Naive thymus-derived CD8-positive, alpha-beta T cell (primary cell): ENCODE results near the gene ABCG5. TPM values are rescaled to one million over a fixed set of nuclear protein-coding genes. Genes with fewer than 3 reads are reported as not detected.

ENCODE experiments used
- ATAC-seq, 2 donors: fragments of 150-1000 bp; cut with Tn5 transposase in 1 of 2; sonication (Bioruptor Pico), chemical (Tn5 transposase) in 1 of 2; 1 replicate in 1 of 2; 2 replicates in 1 of 2; pipeline ENCODE4 v1.10.0; 2021; ENCODE audit warnings: mild to moderate bottlenecking in 2 of 2, moderate library complexity in 2 of 2
- POLR2A ChIA-PET: fragments of 350-600 bp; sonication (Branson Sonifier 250); formaldehyde crosslinking; loops from one replicate; lab custom pipeline; 2021; ENCODE audit warnings: antibody characterized with exemption; lab: Charles Lee
- DNase-seq, 10 donors: peaks; one replicate each; pipeline versions ENCODE4 v3.0.0 to v3.0.0-alpha.2; 2020 to 2022
- H3K27ac Mint-ChIP-seq, 10 donors: one replicate each; pipeline ENCODE4 v1.8.0; 2020 to 2022; ENCODE audit warnings: mild to moderate bottlenecking in 10 of 10, mixed read lengths in 10 of 10, moderate library complexity in 4 of 10, inconsistent platforms in 1 of 10
- H3K27me3 Mint-ChIP-seq, 5 donors: one replicate each; pipeline ENCODE4 v1.8.0; 2021 to 2022; ENCODE audit warnings: mixed read lengths in 5 of 5
- H3K36me3 Mint-ChIP-seq, 3 donors: one replicate each; pipeline ENCODE4 v1.8.0; 2020 to 2022; ENCODE audit warnings: mixed read lengths in 3 of 3, mild to moderate bottlenecking in 2 of 3, inconsistent platforms in 1 of 3
- H3K4me1 Mint-ChIP-seq, 4 donors: one replicate each; pipeline ENCODE4 v1.8.0; 2021 to 2022; ENCODE audit warnings: mixed read lengths in 4 of 4
- H3K4me3 Mint-ChIP-seq, 10 donors: one replicate each; pipeline ENCODE4 v1.8.0; 2020 to 2022; ENCODE audit warnings: mild to moderate bottlenecking in 10 of 10, mixed read lengths in 10 of 10, moderate library complexity in 6 of 10, inconsistent platforms in 1 of 10
- H3K9me3 Mint-ChIP-seq, 9 donors: one replicate each; pipeline ENCODE4 v1.8.0; 2020 to 2022; ENCODE audit warnings: mixed read lengths in 9 of 9, mild to moderate bottlenecking in 3 of 9, inconsistent platforms in 1 of 9, moderate library complexity in 1 of 9
- polyA plus RNA-seq, 3 donors: library from polyadenylated mRNA; unstranded; fragments of 300-500 nt; fragmentation: Illumina TruSeq; gene quantifications; one replicate each; pipeline ENCODE4 v1.2.3, GENCODE V29; 2021
- total RNA-seq, 8 experiments: library from RNA in 2 of 8; stranded (reverse) in 2 of 8; gene quantifications; one replicate each; pipeline ENCODE4 v1.2.3 and lab custom pipeline; 2021 to 2026

ABCG5 gene
- total and polyA plus RNA-seq, 5 experiments from 2014 or later: not detected

GRCh38 chr2:43854671-43855070 is 16.0 kb upstream of the ABCG5 start:
- H3K9me3 Mint-ChIP-seq: no peaks in the 10 kb centered on the region
- no peak for DNase-seq
- H3K36me3 Mint-ChIP-seq: no peaks in the 10 kb centered on the region
- H3K27me3 Mint-ChIP-seq: peaks cover 18 to 69% (median 55%) of the 10 kb centered on the region in 5 donors
- POLR2A ChIA-PET: no interaction called here
- no peak overlapping the region for H3K4me3 Mint-ChIP-seq
- H3K4me1 Mint-ChIP-seq: no peaks in the 10 kb centered on the region
- ATAC-seq: no peak
- no peak overlapping the region for H3K27ac Mint-ChIP-seq

- Mint-ChIP-seq H3K4me1 (no peaks in the 10 kb centered on the region), H3K27me3 (peaks cover 18 to 56% (median 50%) of the 10 kb centered on the region in 5 donors), H3K9me3 (peaks cover 0 to 2% (median 0%) of the 10 kb centered on the region in 9 donors), H3K36me3 (no peaks in the 10 kb centered on the region), H3K27ac (no peak overlapping the region), H3K4me3 (no peak overlapping the region)
- no peak for ATAC-seq
- POLR2A ChIA-PET: no interaction called here
- DNase-seq: no peak
These were observed 14.8 kb upstream of the ABCG5 start for GRCh38 chr2:43853141-43854081.

GRCh38 chr2:43852196-43852730 is 13.6 kb upstream of the ABCG5 start:
- POLR2A ChIA-PET: no interaction called here
- no peak overlapping the region for H3K4me3 Mint-ChIP-seq
- H3K27ac Mint-ChIP-seq: no peak overlapping the region
- DNase-seq (no peak), ATAC-seq (no peak)
- H3K4me1 Mint-ChIP-seq: no peaks in the 10 kb centered on the region
- H3K9me3 Mint-ChIP-seq: peaks cover 0 to 2% (median 0%) of the 10 kb centered on the region in 9 donors
- no peaks in the 10 kb centered on the region for H3K36me3 Mint-ChIP-seq
- peaks cover 18 to 48% (median 45%) of the 10 kb centered on the region in 5 donors for H3K27me3 Mint-ChIP-seq

GRCh38 chr2:43851011-43851980 is 12.7 kb upstream of the ABCG5 start:
- H3K36me3 Mint-ChIP-seq: no peaks in the 10 kb centered on the region
- H3K27ac Mint-ChIP-seq: no peak overlapping the region
- DNase-seq: no peak
- H3K4me1 Mint-ChIP-seq: no peaks in the 10 kb centered on the region
- H3K4me3 Mint-ChIP-seq: no peak overlapping the region
- H3K27me3 Mint-ChIP-seq: peaks cover 11 to 45% (median 35%) of the 10 kb centered on the region in 5 donors
- POLR2A ChIA-PET: no interaction called here
- peaks cover 0 to 2% (median 0%) of the 10 kb centered on the region in 9 donors for H3K9me3 Mint-ChIP-seq
- no peak for ATAC-seq

- ATAC-seq (no peak), DNase-seq (no peak)
- Mint-ChIP-seq H3K27me3 (peaks cover 4 to 33% (median 8%) of the 10 kb centered on the region in 5 donors), H3K4me1 (no peaks in the 10 kb centered on the region), H3K9me3 (peaks cover 0 to 2% (median 0%) of the 10 kb centered on the region in 9 donors), H3K4me3 (no peak overlapping the region), H3K36me3 (no peaks in the 10 kb centered on the region), H3K27ac (no peak overlapping the region)
- POLR2A ChIA-PET: no interaction called here
These were observed 9.6 kb upstream of the ABCG5 start for GRCh38 chr2:43848214-43848613.

- H3K4me3 Mint-ChIP-seq: no peak overlapping the region
- H3K27ac Mint-ChIP-seq: peak overlapping the region in 1 of 10 donors; percentile 11
- POLR2A ChIA-PET: no interaction called here
- ATAC-seq (no peak), DNase-seq (no peak)
- peaks cover 0 to 2% (median 0%) of the 10 kb centered on the region in 9 donors for H3K9me3 Mint-ChIP-seq
- no peaks in the 10 kb centered on the region for H3K4me1 Mint-ChIP-seq
- peaks cover 0 to 17% (median 5%) of the 10 kb centered on the region in 5 donors for H3K27me3 Mint-ChIP-seq
- no peaks in the 10 kb centered on the region for H3K36me3 Mint-ChIP-seq
These were observed 7.6 kb upstream of the ABCG5 start for GRCh38 chr2:43846140-43846793.

- no peaks in the 10 kb centered on the region for H3K36me3 Mint-ChIP-seq
- POLR2A ChIA-PET: no interaction called here
- no peak for ATAC-seq
These were observed 6.5 kb upstream of the ABCG5 start for GRCh38 chr2:43845181-43845580.

GRCh38 chr2:43842866-43843226 is 4.2 kb upstream of the ABCG5 start:
- POLR2A ChIA-PET: no interaction called here
- Mint-ChIP-seq H3K9me3 (no peaks in the 10 kb centered on the region), H3K4me3 (no peak overlapping the region), H3K27ac (no peak overlapping the region), H3K4me1 (no peaks in the 10 kb centered on the region), H3K36me3 (no peaks in the 10 kb centered on the region), H3K27me3 (peaks cover 0 to 15% (median 1%) of the 10 kb centered on the region in 5 donors)
- ATAC-seq: no peak
- DNase-seq: no peak

More at GRCh38 chr2:43845181-43845580, 6.5 kb upstream of the ABCG5 start:
- no peak for DNase-seq
- Mint-ChIP-seq H3K27me3 (peaks cover 0 to 17% (median 1%) of the 10 kb centered on the region in 5 donors), H3K9me3 (peaks cover 0 to 2% (median 0%) of the 10 kb centered on the region in 9 donors), H3K4me3 (no peak overlapping the region), H3K4me1 (no peaks in the 10 kb centered on the region), H3K27ac (no peak overlapping the region)

- Mint-ChIP-seq H3K4me3 (no peak overlapping the region), H3K9me3 (no peaks in the 10 kb centered on the region), H3K27ac (no peak overlapping the region), H3K4me1 (no peaks in the 10 kb centered on the region), H3K27me3 (peaks cover 0 to 12% (median 0%) of the 10 kb centered on the region in 5 donors), H3K36me3 (no peaks in the 10 kb centered on the region)
- POLR2A ChIA-PET: no interaction called here
- DNase-seq (no peak), ATAC-seq (no peak)
These were observed 3.6 kb upstream of the ABCG5 start for GRCh38 chr2:43841949-43842865.

- ATAC-seq: no peak
- Mint-ChIP-seq H3K9me3 (no peaks in the 10 kb centered on the region), H3K36me3 (no peaks in the 10 kb centered on the region), H3K4me3 (no peak overlapping the region), H3K27me3 (peaks cover 0 to 6% (median 0%) of the 10 kb centered on the region in 5 donors), H3K27ac (no peak overlapping the region), H3K4me1 (no peaks in the 10 kb centered on the region)
- POLR2A ChIA-PET: no interaction called here
- no peak for DNase-seq
These were observed 2.3 kb upstream of the ABCG5 start for GRCh38 chr2:43840965-43841364.

GRCh38 chr2:43839776-43840564 is 1.3 kb upstream of the ABCG5 start:
- POLR2A ChIA-PET: no interaction called here
- peak overlapping the region in 1 of 10 donors; percentile 21 for H3K27ac Mint-ChIP-seq
- no peak for DNase-seq
- H3K27me3 Mint-ChIP-seq: peaks cover 0 to 6% (median 0%) of the 10 kb centered on the region in 5 donors
- H3K36me3 Mint-ChIP-seq: no peaks in the 10 kb centered on the region
- no peaks in the 10 kb centered on the region for H3K4me1 Mint-ChIP-seq
- H3K9me3 Mint-ChIP-seq: no peaks in the 10 kb centered on the region
- no peak for ATAC-seq
- H3K4me3 Mint-ChIP-seq: no peak overlapping the region
